GM12878 (cell line): Measurements from ENCODE around the gene ADPRM. TPM values are rescaled to one million over a fixed set of nuclear protein-coding genes. Genes with fewer than 3 reads are reported as not detected.

Source experiments
- BRCA1 ChIP-seq: IDR thresholded peaks from 2 replicates; pipeline ENCODE4 v1.6.1; 2011; ENCODE audit warnings: low read depth, low read length, improper control_type of control experiment
- JUND ChIP-seq: IDR thresholded peaks from 2 replicates; pipeline ENCODE4 v1.6.1; 2012; ENCODE audit warnings: low read depth, mild to moderate bottlenecking, low read length, improper control_type of control experiment, moderate library complexity
- KDM1A ChIP-seq: fragments of 200-600 bp; sonication (generic); IDR thresholded peaks from 2 replicates; pipeline ENCODE4 v1.6.1; 2016; ENCODE audit warnings: borderline replicate concordance
- NR2C2 ChIP-seq: IDR thresholded peaks from 2 replicates; pipeline ENCODE4 v1.6.1; 2011; ENCODE audit warnings: borderline replicate concordance, low read depth; ENCODE audit not compliant: control insufficient read depth, insufficient read length
- RB1 ChIP-seq: fragments of 450-650 bp; formaldehyde crosslinking; IDR thresholded peaks from 2 replicates; pipeline ENCODE4 v1.6.1; 2017; ENCODE audit warnings: mild to moderate bottlenecking, borderline replicate concordance
- SMC3 ChIP-seq: IDR thresholded peaks from 2 replicates; pipeline ENCODE4 v1.6.1; 2011; ENCODE audit warnings: low read length, improper control_type of control experiment, borderline replicate concordance
- SUPT20H ChIP-seq: IDR thresholded peaks from 2 replicates; pipeline ENCODE4 v1.6.1; 2011; ENCODE audit warnings: low read depth, mild to moderate bottlenecking, low read length, moderate library complexity, borderline replicate concordance; ENCODE audit not compliant: control insufficient read depth
- polyA plus RNA-seq, 11 experiments: library from polyadenylated mRNA; depleted of rRNA in 4 of 11; unstranded in 6 of 11; stranded (reverse) in 5 of 11; fragments of >200 nt; fragmentation: Nextera tagmentation in 4 of 11; fragmentation: Illumina TruSeq in 1 of 11; extraction: Ambion mirVana in 4 of 11; extraction: Trizol in 1 of 11; gene quantifications; 1 replicate in 1 of 11; 2 replicates in 10 of 11; pipeline versions ENCODE4 v1.2.1 to v1.2.3, GENCODE V29; 2011 to 2016; ENCODE audit warnings: inconsistent platforms in 2 of 11, missing spikeins in 2 of 11, low read depth in 1 of 11
- total RNA-seq, 4 experiments: library from RNA; depleted of rRNA in 3 of 4; stranded (reverse); fragments of >200 nt in 3 of 4; fragmentation: Illumina TruSeq in 1 of 4; extraction: Trizol in 1 of 4; gene quantifications; 2 replicates each; pipeline versions ENCODE4 v1.2.1 to v1.2.3, GENCODE V29; 2013 to 2021
- TF ChIP-seq, protein P1 (sequence below): fragments of 450-650 bp; formaldehyde crosslinking; IDR thresholded peaks from 2 replicates; pipeline ENCODE4 v1.4.0; 2022; ENCODE audit warnings: mild to moderate bottlenecking, moderate library complexity
- TF ChIP-seq, protein P2 (sequence below): fragments of 450-650 bp; IDR thresholded peaks from 2 replicates; pipeline ENCODE4 v1.6.1; 2017; ENCODE audit warnings: mild to moderate bottlenecking
- TF ChIP-seq, protein P3 (sequence below): fragments of 450-650 bp; IDR thresholded peaks from 2 replicates; pipeline ENCODE4 v1.6.1; 2017; ENCODE audit warnings: mild to moderate bottlenecking, moderate library complexity
- TF ChIP-seq, protein P4 (sequence below): IDR thresholded peaks from 2 replicates; pipeline ENCODE4 v1.6.1; 2011; ENCODE audit warnings: borderline replicate concordance, low read depth, mild to moderate bottlenecking, moderate library complexity, mixed read lengths, low read length; ENCODE audit not compliant: insufficient read depth; ENCODE audit errors: extremely low read length
- TF ChIP-seq, protein P5 (sequence below): fragments of 150-350 bp; IDR thresholded peaks from 2 replicates; pipeline ENCODE4 v1.6.1; 2016; ENCODE audit warnings: low read depth, low read length
- TF ChIP-seq, protein P6 (sequence below): IDR thresholded peaks from 2 replicates; pipeline ENCODE4 v1.6.1; 2011; ENCODE audit warnings: low read depth, low read length, improper control_type of control experiment, borderline replicate concordance

Gene ADPRM
- total and polyA plus RNA-seq, 10 of the 15 experiments (the other 5 are each of a cell fraction or from before 2014, with no cell fraction given): 7.1 to 18.4 (median 8.8) TPM

DNA sequence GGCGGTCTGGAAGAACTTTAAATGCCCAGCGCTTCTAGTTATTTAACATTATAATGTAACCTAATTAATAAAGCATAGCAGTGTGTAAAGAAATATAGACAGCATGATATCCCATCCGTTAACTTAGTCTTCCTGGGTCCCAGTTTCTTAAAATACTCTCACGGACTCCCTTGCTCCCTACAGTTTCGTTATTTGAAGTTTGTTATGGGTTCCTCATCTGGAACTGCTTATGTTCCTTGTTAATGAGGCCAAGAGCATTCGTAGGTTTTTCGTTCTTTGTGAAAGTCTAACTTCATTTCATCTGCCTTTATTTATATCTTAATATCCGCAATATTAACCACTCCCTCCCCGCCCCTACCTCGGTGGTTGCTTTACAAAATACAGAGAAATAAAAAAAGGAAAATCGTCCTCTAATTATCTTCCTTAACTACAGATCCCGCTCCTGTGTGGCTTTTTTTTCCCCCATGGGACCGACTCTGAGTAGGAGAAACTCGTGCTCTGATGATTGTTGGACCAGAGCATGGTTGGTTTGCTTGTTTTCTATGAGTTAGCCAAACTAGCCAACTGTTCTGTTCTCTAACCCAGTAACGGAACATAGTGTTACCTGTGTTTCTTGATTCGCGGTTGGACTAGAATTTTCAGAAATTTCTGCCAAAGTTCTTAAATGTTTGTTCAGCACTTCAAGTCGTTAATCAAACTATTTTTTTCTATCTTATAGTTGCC is 863 bp downstream of the ADPRM start (continued):
- TF ChIP-seq KDM1A (no peak), SUPT20H (no peak), BRCA1 (no peak), SMC3 (no peak), JUND (no peak), RB1 (no peak), NR2C2 (no peak)
- TF ChIP-seq, protein P1, sequence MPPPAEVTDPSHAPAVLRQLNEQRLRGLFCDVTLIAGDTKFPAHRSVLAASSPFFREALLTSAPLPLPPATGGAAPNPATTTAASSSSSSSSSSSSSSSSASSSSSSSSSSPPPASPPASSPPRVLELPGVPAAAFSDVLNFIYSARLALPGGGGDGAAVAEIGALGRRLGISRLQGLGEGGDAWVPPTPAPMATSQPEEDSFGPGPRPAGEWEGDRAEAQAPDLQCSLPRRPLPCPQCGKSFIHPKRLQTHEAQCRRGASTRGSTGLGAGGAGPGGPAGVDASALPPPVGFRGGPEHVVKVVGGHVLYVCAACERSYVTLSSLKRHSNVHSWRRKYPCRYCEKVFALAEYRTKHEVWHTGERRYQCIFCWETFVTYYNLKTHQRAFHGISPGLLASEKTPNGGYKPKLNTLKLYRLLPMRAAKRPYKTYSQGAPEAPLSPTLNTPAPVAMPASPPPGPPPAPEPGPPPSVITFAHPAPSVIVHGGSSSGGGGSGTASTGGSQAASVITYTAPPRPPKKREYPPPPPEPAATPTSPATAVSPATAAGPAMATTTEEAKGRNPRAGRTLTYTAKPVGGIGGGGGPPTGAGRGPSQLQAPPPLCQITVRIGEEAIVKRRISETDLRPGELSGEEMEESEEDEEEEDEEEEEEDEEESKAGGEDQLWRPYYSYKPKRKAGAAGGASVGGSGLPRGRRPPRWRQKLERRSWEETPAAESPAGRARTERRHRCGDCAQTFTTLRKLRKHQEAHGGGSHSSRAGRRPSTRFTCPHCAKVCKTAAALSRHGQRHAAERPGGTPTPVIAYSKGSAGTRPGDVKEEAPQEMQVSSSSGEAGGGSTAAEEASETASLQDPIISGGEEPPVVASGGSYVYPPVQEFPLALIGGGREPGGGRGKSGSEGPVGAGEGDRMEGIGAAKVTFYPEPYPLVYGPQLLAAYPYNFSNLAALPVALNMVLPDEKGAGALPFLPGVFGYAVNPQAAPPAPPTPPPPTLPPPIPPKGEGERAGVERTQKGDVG (CRISPR knock-in tag): no peak
- TF ChIP-seq, protein P2, sequence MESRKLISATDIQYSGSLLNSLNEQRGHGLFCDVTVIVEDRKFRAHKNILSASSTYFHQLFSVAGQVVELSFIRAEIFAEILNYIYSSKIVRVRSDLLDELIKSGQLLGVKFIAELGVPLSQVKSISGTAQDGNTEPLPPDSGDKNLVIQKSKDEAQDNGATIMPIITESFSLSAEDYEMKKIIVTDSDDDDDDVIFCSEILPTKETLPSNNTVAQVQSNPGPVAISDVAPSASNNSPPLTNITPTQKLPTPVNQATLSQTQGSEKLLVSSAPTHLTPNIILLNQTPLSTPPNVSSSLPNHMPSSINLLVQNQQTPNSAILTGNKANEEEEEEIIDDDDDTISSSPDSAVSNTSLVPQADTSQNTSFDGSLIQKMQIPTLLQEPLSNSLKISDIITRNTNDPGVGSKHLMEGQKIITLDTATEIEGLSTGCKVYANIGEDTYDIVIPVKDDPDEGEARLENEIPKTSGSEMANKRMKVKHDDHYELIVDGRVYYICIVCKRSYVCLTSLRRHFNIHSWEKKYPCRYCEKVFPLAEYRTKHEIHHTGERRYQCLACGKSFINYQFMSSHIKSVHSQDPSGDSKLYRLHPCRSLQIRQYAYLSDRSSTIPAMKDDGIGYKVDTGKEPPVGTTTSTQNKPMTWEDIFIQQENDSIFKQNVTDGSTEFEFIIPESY: no peak
- TF ChIP-seq, protein P3, sequence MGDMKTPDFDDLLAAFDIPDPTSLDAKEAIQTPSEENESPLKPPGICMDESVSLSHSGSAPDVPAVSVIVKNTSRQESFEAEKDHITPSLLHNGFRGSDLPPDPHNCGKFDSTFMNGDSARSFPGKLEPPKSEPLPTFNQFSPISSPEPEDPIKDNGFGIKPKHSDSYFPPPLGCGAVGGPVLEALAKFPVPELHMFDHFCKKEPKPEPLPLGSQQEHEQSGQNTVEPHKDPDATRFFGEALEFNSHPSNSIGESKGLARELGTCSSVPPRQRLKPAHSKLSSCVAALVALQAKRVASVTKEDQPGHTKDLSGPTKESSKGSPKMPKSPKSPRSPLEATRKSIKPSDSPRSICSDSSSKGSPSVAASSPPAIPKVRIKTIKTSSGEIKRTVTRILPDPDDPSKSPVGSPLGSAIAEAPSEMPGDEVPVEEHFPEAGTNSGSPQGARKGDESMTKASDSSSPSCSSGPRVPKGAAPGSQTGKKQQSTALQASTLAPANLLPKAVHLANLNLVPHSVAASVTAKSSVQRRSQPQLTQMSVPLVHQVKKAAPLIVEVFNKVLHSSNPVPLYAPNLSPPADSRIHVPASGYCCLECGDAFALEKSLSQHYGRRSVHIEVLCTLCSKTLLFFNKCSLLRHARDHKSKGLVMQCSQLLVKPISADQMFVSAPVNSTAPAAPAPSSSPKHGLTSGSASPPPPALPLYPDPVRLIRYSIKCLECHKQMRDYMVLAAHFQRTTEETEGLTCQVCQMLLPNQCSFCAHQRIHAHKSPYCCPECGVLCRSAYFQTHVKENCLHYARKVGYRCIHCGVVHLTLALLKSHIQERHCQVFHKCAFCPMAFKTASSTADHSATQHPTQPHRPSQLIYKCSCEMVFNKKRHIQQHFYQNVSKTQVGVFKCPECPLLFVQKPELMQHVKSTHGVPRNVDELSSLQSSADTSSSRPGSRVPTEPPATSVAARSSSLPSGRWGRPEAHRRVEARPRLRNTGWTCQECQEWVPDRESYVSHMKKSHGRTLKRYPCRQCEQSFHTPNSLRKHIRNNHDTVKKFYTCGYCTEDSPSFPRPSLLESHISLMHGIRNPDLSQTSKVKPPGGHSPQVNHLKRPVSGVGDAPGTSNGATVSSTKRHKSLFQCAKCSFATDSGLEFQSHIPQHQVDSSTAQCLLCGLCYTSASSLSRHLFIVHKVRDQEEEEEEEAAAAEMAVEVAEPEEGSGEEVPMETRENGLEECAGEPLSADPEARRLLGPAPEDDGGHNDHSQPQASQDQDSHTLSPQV: no peak
- TF ChIP-seq, protein P4, sequence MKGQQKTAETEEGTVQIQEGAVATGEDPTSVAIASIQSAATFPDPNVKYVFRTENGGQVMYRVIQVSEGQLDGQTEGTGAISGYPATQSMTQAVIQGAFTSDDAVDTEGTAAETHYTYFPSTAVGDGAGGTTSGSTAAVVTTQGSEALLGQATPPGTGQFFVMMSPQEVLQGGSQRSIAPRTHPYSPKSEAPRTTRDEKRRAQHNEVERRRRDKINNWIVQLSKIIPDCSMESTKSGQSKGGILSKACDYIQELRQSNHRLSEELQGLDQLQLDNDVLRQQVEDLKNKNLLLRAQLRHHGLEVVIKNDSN: no peak
- TF ChIP-seq, protein P5, sequence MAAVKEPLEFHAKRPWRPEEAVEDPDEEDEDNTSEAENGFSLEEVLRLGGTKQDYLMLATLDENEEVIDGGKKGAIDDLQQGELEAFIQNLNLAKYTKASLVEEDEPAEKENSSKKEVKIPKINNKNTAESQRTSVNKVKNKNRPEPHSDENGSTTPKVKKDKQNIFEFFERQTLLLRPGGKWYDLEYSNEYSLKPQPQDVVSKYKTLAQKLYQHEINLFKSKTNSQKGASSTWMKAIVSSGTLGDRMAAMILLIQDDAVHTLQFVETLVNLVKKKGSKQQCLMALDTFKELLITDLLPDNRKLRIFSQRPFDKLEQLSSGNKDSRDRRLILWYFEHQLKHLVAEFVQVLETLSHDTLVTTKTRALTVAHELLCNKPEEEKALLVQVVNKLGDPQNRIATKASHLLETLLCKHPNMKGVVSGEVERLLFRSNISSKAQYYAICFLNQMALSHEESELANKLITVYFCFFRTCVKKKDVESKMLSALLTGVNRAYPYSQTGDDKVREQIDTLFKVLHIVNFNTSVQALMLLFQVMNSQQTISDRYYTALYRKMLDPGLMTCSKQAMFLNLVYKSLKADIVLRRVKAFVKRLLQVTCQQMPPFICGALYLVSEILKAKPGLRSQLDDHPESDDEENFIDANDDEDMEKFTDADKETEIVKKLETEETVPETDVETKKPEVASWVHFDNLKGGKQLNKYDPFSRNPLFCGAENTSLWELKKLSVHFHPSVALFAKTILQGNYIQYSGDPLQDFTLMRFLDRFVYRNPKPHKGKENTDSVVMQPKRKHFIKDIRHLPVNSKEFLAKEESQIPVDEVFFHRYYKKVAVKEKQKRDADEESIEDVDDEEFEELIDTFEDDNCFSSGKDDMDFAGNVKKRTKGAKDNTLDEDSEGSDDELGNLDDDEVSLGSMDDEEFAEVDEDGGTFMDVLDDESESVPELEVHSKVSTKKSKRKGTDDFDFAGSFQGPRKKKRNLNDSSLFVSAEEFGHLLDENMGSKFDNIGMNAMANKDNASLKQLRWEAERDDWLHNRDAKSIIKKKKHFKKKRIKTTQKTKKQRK: no peak
- TF ChIP-seq, protein P6, sequence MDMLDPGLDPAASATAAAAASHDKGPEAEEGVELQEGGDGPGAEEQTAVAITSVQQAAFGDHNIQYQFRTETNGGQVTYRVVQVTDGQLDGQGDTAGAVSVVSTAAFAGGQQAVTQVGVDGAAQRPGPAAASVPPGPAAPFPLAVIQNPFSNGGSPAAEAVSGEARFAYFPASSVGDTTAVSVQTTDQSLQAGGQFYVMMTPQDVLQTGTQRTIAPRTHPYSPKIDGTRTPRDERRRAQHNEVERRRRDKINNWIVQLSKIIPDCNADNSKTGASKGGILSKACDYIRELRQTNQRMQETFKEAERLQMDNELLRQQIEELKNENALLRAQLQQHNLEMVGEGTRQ: no peak
